Measurements from ENCODE around the gene KLK5. TPM values are rescaled to one million over a fixed set of nuclear protein-coding genes. Genes with fewer than 3 reads are reported as not detected.

Gene KLK5
- total and polyA plus RNA-seq, 2 of the 13 experiments (the other 11 are each of a cell fraction or from before 2014, with no cell fraction given): not detected

DNA sequence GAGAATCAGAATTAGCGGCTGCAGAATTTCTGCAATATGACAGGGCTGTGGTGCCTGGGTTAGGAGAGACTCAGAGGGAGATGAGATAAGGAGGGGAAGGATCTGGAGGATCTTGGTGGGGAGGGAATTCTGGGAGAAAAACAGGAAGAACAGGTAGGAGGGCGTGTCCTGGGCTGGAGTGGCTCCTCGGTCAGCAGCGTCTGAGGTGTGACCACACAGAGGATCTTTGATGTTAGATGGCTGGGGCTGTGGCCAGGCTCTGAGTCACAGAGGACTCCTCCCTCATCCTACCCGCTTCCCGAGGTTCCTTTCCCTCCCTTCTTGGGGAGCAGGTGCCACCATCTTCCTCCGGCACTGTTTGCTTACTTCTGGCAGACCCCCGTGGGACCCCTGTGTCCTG is 22.9 kb upstream of the KLK5 start (continued):
- no peak for TF ChIP-seq AKNA (CRISPR knock-in tag; IDR thresholded peaks at IDR 0.05; ENCODE audit: borderline replicate concordance)
- no peak for TF ChIP-seq SYNCRIP (IDR thresholded peaks at IDR 0.05; ENCODE audit: insufficient read depth, low read depth, low read length)
- no peak for TF ChIP-seq PAWR (CRISPR knock-in tag; IDR thresholded peaks at IDR 0.05; ENCODE audit: borderline replicate concordance)
- TF ChIP-seq ZNF550 (CRISPR knock-in tag; IDR thresholded peaks at IDR 0.05; ENCODE audit: borderline replicate concordance): no peak
- no peak for TF ChIP-seq PRPF4 (IDR thresholded peaks at IDR 0.05; ENCODE audit: low read depth, low read length, poor library complexity, severe bottlenecking)

- Histone ChIP-seq H3K36me3 (replicated peaks in 1 of 2; ENCODE audit: control insufficient read depth in 1 of 2, insufficient read depth in 2 of 2, low read length in 2 of 2) (no peaks in the 10 kb centered on the region), H3K9ac (ENCODE audit: insufficient read depth, low read depth, low read length) (no peak overlapping the region), H3K79me2 (ENCODE audit: insufficient read depth, low read length) (no peaks in the 10 kb centered on the region), H4K20me1 (ENCODE audit: insufficient read depth, low read length) (no peaks in the 10 kb centered on the region), H3K4me1 (ENCODE audit: insufficient read depth, low read length) (no peaks in the 10 kb centered on the region), H3K4me3 (replicated peaks in 1 of 3; ENCODE audit: insufficient read depth in 1 of 3, low read depth in 2 of 3, low read length in 3 of 3) (no peak overlapping the region), H3K27ac (ENCODE audit: extremely low read length, insufficient read depth, low read length) (no peak overlapping the region), H3K27me3 (ENCODE audit: control insufficient read depth in 1 of 2, insufficient read depth in 2 of 2, low read length in 2 of 2) (peaks cover 0 to 5% of the 10 kb centered on the region in 2 experiments; a peak in 1 of 5 replicates), H2AFZ (ENCODE audit: low read length) (no peak overlapping the region), H3K9me3 (ENCODE audit: low read length) (no peaks in the 10 kb centered on the region), H3K4me2 (ENCODE audit: low read depth, low read length) (no peak overlapping the region)
- in situ Hi-C loops (cut with HindIII; ENCODE audit: extremely low pct_ligation_motif_present, low pct_unique_long_range_greater_than_20kb): no loop called here
- no peak for ATAC-seq
- WGBS (ENCODE audit: low lambda C conversion rate): 30% methylated on average over 5 of the region's 9 CpGs
- CTCF ChIA-PET (ENCODE audit: low intra/inter-chr PET ratio, low total read pairs): no interaction called here
- intact Hi-C loops (cut with micrococcal nuclease; ENCODE audit: unreplicated experiment): no loop called here
- POLR2A ChIA-PET: no interaction called here
- no peak for DNase-seq (ENCODE audit: low spot score)
- no peak for FAIRE-seq
- TF ChIP-seq ZFY (CRISPR knock-in tag; IDR thresholded peaks at IDR 0.05): no peak
- no TSS peak for BruUV-seq (replicated peaks)
Measured at GRCh38 chr19:50974702-50975556, 22.1 kb upstream of the KLK5 start.
